Endothelial cell of umbilical vein (primary cell): ENCODE data around the gene TAF11L11.

ENCODE experiments used
- CTCF ChIP-seq, 2 donors: IDR thresholded peaks; 1 replicate in 1 of 2; 2 replicates in 1 of 2; pipeline ENCODE4 v1.5.1; 2011; ENCODE audit warnings: low read length in 2 of 2, mild to moderate bottlenecking in 2 of 2, moderate library complexity in 2 of 2, control low read depth in 1 of 2, inconsistent platforms in 1 of 2, low read depth in 1 of 2; ENCODE audit not compliant: insufficient read depth in 1 of 2; ENCODE audit errors: extremely low read depth in 1 of 2
- EZH2 ChIP-seq: IDR thresholded peaks from 2 replicates; pipeline ENCODE4 v1.6.1; 2012; ENCODE audit warnings: borderline replicate concordance, low read depth, mild to moderate bottlenecking, moderate library complexity, low read length, inconsistent platforms; ENCODE audit not compliant: severe bottlenecking
- POLR2AphosphoS5 ChIP-seq: IDR thresholded peaks from 2 replicates; pipeline ENCODE4 v1.6.1; 2012; ENCODE audit warnings: low read depth, mild to moderate bottlenecking, control low read depth, low read length, moderate library complexity; ENCODE audit not compliant: insufficient read depth

- TF ChIP-seq CTCF (IDR thresholded peaks at IDR 0.05; ENCODE audit: extremely low read depth in 1 of 2, insufficient read depth in 1 of 2, low read depth in 1 of 2, low read length in 2 of 2) (no peak), POLR2AphosphoS5 (no peak), EZH2 (no peak)
Observed at GRCh38 chr5:17625686-17626085, 21.7 kb downstream of the TAF11L11 start.
